Stimulated activated effector memory CD8-positive, alpha-beta T cell treated with anti-CD3 and anti-CD28 coated beads, Interleukin-12 subunit alpha, Interleukin-12 subunit beta, amount 100 ng/mL, for 72 hours (primary cell): ENCODE measurements around the gene SLC25A39.

Experiments
- ATAC-seq: fragments of 150-1000 bp; cut with Tn5 transposase; 2 replicates; pipeline ENCODE4 v1.10.0; 2021
- DNase-seq, 2 donors: peaks; one replicate each; pipeline ENCODE4 v3.0.0; 2021 to 2022; ENCODE audit warnings: low spot score in 2 of 2
- H3K27ac Mint-ChIP-seq: one replicate; pipeline ENCODE4 v1.8.0; 2022; ENCODE audit warnings: mild to moderate bottlenecking, mixed read lengths
- H3K36me3 Mint-ChIP-seq: one replicate; pipeline ENCODE4 v1.8.0; 2022; ENCODE audit warnings: mild to moderate bottlenecking, mixed read lengths
- H3K4me1 Mint-ChIP-seq: one replicate; pipeline ENCODE4 v1.8.0; 2022; ENCODE audit warnings: mixed read lengths
- H3K4me3 Mint-ChIP-seq: one replicate; pipeline ENCODE4 v1.8.0; 2022; ENCODE audit warnings: mild to moderate bottlenecking, mixed read lengths
- H3K9me3 Mint-ChIP-seq: one replicate; pipeline ENCODE4 v1.8.0; 2022; ENCODE audit warnings: mixed read lengths

The SLC25A39 gene

GRCh38 chr17:44287651-44288050 lies 37.0 kb downstream of the SLC25A39 start:
- no peak for DNase-seq
- Mint-ChIP-seq H3K27ac (no peak overlapping the region), H3K4me3 (no peak overlapping the region), H3K36me3 (no peaks in the 10 kb centered on the region), H3K4me1 (peaks cover 4% of the 10 kb centered on the region), H3K9me3 (no peaks in the 10 kb centered on the region)
- no peak for ATAC-seq

GRCh38 chr17:44284024-44284400 lies 40.6 kb downstream of the SLC25A39 start:
- no peaks in the 10 kb centered on the region for H3K9me3 Mint-ChIP-seq
- no peaks in the 10 kb centered on the region for H3K36me3 Mint-ChIP-seq
- H3K27ac Mint-ChIP-seq = no peak overlapping the region
- no peak overlapping the region for H3K4me3 Mint-ChIP-seq
- DNase-seq (no peak), ATAC-seq (no peak)
- peaks cover 20% of the 10 kb centered on the region for H3K4me1 Mint-ChIP-seq

- no peak for ATAC-seq
- no peaks in the 10 kb centered on the region for H3K9me3 Mint-ChIP-seq
- no peak for DNase-seq
- no peaks in the 10 kb centered on the region for H3K36me3 Mint-ChIP-seq
- no peak overlapping the region for H3K4me3 Mint-ChIP-seq
- no peak overlapping the region for H3K27ac Mint-ChIP-seq
- H3K4me1 Mint-ChIP-seq = peaks cover 18% of the 10 kb centered on the region
Observed at GRCh38 chr17:44283344-44284023, 41.1 kb downstream of the SLC25A39 start.

GRCh38 chr17:44282264-44282663 lies 42.4 kb downstream of the SLC25A39 start:
- Mint-ChIP-seq H3K4me1 (peaks cover 15% of the 10 kb centered on the region), H3K27ac (no peak overlapping the region), H3K9me3 (no peaks in the 10 kb centered on the region), H3K4me3 (no peak overlapping the region), H3K36me3 (no peaks in the 10 kb centered on the region)
- ATAC-seq (no peak), DNase-seq (no peak)

- H3K4me1 Mint-ChIP-seq = peaks cover 15% of the 10 kb centered on the region
- no peak for DNase-seq
- H3K27ac Mint-ChIP-seq = no peak overlapping the region
Observed at GRCh38 chr17:44281570-44281969, 43.1 kb downstream of the SLC25A39 start.

GRCh38 chr17:44280392-44280937 lies 44.2 kb downstream of the SLC25A39 start:
- no peak for DNase-seq
- H3K4me3 Mint-ChIP-seq = peak overlapping the region; percentile 30
- no peaks in the 10 kb centered on the region for H3K9me3 Mint-ChIP-seq
- ATAC-seq = no peak
- H3K36me3 Mint-ChIP-seq = no peaks in the 10 kb centered on the region
- peak overlapping the region; percentile 83 for H3K27ac Mint-ChIP-seq
- H3K4me1 Mint-ChIP-seq = peaks cover 15% of the 10 kb centered on the region

More at GRCh38 chr17:44281570-44281969, 43.1 kb downstream of the SLC25A39 start:
- Mint-ChIP-seq H3K4me3 (no peak overlapping the region), H3K9me3 (no peaks in the 10 kb centered on the region), H3K36me3 (no peaks in the 10 kb centered on the region)
- ATAC-seq = no peak

GRCh38 chr17:44279666-44280391 lies 44.8 kb downstream of the SLC25A39 start:
- Mint-ChIP-seq H3K36me3 (no peaks in the 10 kb centered on the region), H3K4me3 (peak overlapping the region; percentile 30), H3K4me1 (peaks cover 15% of the 10 kb centered on the region), H3K9me3 (no peaks in the 10 kb centered on the region), H3K27ac (peak overlapping the region; percentile 83)
- peak; percentile 94 for ATAC-seq
- DNase-seq = peak; percentile 29 to 62

- ATAC-seq (no peak), DNase-seq (no peak)
- Mint-ChIP-seq H3K4me3 (no peak overlapping the region), H3K9me3 (no peaks in the 10 kb centered on the region), H3K36me3 (no peaks in the 10 kb centered on the region), H3K27ac (peak overlapping the region; percentile 83), H3K4me1 (peaks cover 15% of the 10 kb centered on the region)
Observed at GRCh38 chr17:44279346-44279665, 45.3 kb downstream of the SLC25A39 start.

GRCh38 chr17:44277976-44278375 lies 46.6 kb downstream of the SLC25A39 start:
- H3K4me1 Mint-ChIP-seq = peaks cover 15% of the 10 kb centered on the region
- H3K4me3 Mint-ChIP-seq = no peak overlapping the region
- ATAC-seq (no peak), DNase-seq (no peak)
- H3K9me3 Mint-ChIP-seq = no peaks in the 10 kb centered on the region
- no peaks in the 10 kb centered on the region for H3K36me3 Mint-ChIP-seq
- H3K27ac Mint-ChIP-seq = no peak overlapping the region

GRCh38 chr17:44273607-44274006 lies 51.0 kb downstream of the SLC25A39 start:
- no peaks in the 10 kb centered on the region for H3K4me1 Mint-ChIP-seq
- no peak overlapping the region for H3K27ac Mint-ChIP-seq
- no peaks in the 10 kb centered on the region for H3K36me3 Mint-ChIP-seq
- H3K4me3 Mint-ChIP-seq = no peak overlapping the region
- ATAC-seq (no peak), DNase-seq (no peak)
- no peaks in the 10 kb centered on the region for H3K9me3 Mint-ChIP-seq

GRCh38 chr17:44272954-44273353 lies 51.7 kb downstream of the SLC25A39 start:
- no peak for DNase-seq
- Mint-ChIP-seq H3K4me3 (no peak overlapping the region), H3K27ac (peak overlapping the region; percentile 20), H3K36me3 (no peaks in the 10 kb centered on the region), H3K4me1 (no peaks in the 10 kb centered on the region), H3K9me3 (no peaks in the 10 kb centered on the region)
- ATAC-seq = no peak

- Mint-ChIP-seq H3K9me3 (no peaks in the 10 kb centered on the region), H3K36me3 (no peaks in the 10 kb centered on the region), H3K27ac (peak overlapping the region; percentile 20), H3K4me3 (no peak overlapping the region), H3K4me1 (no peaks in the 10 kb centered on the region)
- no peak for DNase-seq
- ATAC-seq = no peak
Observed at GRCh38 chr17:44272321-44272951, 52.2 kb downstream of the SLC25A39 start.
